A673 (cell line): ENCODE results near the gene UPK1B.

Experiments used
- EZH2 ChIP-seq: fragments of 200-600 bp; sonication (generic); IDR thresholded peaks from 2 replicates; pipeline ENCODE4 v1.6.1; 2017; ENCODE audit warnings: borderline replicate concordance, low read depth, mild to moderate bottlenecking, mixed read lengths, antibody characterized with exemption, low read length; ENCODE audit not compliant: poor library complexity, severe bottlenecking
- TF ChIP-seq, protein P1 (sequence below): fragments of 300-800, 200-600 bp; sonication (generic); conservative IDR thresholded peaks from 2 replicates; pipeline ENCODE4 v1.5.1; 2017; ENCODE audit warnings: low read depth, mild to moderate bottlenecking, antibody characterized with exemption, low read length, moderate library complexity, mixed read lengths

DNA sequence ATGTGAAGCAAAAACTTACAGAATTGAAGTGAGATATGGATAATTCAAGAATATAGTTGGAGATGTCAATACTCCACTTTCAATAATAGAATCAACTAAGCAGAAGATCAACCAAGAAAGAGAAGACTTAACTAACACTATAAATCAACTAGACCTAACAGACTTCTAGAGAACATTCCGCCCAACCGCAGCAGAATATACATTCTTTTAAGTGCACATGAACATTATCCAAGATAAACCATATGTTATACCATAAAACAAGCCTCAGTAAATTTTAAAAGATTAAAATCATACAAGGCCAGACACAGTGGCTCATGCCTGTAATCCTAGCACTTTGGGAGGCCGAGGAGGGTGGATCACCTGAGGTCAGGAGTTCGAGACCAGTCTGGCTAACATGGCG lies 32.9 kb upstream of the UPK1B start:
- TF ChIP-seq, protein P1, sequence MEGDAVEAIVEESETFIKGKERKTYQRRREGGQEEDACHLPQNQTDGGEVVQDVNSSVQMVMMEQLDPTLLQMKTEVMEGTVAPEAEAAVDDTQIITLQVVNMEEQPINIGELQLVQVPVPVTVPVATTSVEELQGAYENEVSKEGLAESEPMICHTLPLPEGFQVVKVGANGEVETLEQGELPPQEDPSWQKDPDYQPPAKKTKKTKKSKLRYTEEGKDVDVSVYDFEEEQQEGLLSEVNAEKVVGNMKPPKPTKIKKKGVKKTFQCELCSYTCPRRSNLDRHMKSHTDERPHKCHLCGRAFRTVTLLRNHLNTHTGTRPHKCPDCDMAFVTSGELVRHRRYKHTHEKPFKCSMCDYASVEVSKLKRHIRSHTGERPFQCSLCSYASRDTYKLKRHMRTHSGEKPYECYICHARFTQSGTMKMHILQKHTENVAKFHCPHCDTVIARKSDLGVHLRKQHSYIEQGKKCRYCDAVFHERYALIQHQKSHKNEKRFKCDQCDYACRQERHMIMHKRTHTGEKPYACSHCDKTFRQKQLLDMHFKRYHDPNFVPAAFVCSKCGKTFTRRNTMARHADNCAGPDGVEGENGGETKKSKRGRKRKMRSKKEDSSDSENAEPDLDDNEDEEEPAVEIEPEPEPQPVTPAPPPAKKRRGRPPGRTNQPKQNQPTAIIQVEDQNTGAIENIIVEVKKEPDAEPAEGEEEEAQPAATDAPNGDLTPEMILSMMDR: no peak
- no peak for TF ChIP-seq EZH2
